ENCODE data around the gene STS. TPM values are rescaled to one million over a fixed set of nuclear protein-coding genes. Genes with fewer than 3 reads are reported as not detected.

Gene STS
- total RNA-seq, 1 donor from 2014 or later, result 8.2 TPM

GRCh38 chrX:7188672-7189071 lies 41.2 kb downstream of the STS start:
- no peak for DNase-seq

GRCh38 chrX:7190157-7190556 lies 42.6 kb downstream of the STS start:
- no peak for DNase-seq

- DNase-seq, result no peak
Measured at GRCh38 chrX:7191681-7192110, 44.2 kb downstream of the STS start.

GRCh38 chrX:7192871-7193270 lies 45.4 kb downstream of the STS start:
- DNase-seq, result no peak

GRCh38 chrX:7194606-7195005 lies 47.1 kb downstream of the STS start:
- DNase-seq, result no peak

Small RNAs within 50 kb of the gene (small RNA-seq; reads per million reads assigned to genes)
- 0.08 reads per million for gene MIR4767 (ENCODE audit: low replicate concordance)

Other genes with a start within 250 kb of the STS start
- gene PUDP, start 441 bp downstream of the STS start, total RNA-seq, result 20.8 TPM